ENCODE results near the gene SERINC5. TPM values are rescaled to one million over a fixed set of nuclear protein-coding genes. Genes with fewer than 3 reads are reported as not detected.

The SERINC5 gene
- total and polyA plus RNA-seq, 12 donors = 14.4 to 258 (median 88.0) TPM

DNA sequence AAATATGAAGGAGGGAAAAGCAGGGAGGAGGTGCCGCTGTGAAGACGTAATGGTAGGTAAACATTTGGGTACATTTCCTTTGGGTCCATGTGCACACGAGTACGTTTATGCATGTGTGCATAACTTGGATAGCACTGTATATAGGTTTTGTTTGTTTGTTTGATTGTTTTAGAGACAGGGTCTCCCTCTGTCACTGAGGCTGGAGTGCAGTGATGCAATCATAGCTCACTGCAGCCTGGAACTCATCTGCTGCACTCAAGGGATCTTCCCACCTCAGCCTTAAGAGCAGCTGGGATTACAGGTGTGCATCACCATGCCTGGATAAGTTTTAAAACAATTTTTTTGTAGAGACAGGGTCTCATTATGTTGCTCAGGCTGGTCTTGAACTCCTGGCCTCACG lies 126.7 kb downstream of the SERINC5 start:
- DNase-seq = no peak
- no peaks in the 10 kb centered on the region for H3K9me3 ChIP-seq (replicated peaks in 1 of 3)
- H3K27me3 ChIP-seq = no peaks in the 10 kb centered on the region
- TF ChIP-seq, protein P1, sequence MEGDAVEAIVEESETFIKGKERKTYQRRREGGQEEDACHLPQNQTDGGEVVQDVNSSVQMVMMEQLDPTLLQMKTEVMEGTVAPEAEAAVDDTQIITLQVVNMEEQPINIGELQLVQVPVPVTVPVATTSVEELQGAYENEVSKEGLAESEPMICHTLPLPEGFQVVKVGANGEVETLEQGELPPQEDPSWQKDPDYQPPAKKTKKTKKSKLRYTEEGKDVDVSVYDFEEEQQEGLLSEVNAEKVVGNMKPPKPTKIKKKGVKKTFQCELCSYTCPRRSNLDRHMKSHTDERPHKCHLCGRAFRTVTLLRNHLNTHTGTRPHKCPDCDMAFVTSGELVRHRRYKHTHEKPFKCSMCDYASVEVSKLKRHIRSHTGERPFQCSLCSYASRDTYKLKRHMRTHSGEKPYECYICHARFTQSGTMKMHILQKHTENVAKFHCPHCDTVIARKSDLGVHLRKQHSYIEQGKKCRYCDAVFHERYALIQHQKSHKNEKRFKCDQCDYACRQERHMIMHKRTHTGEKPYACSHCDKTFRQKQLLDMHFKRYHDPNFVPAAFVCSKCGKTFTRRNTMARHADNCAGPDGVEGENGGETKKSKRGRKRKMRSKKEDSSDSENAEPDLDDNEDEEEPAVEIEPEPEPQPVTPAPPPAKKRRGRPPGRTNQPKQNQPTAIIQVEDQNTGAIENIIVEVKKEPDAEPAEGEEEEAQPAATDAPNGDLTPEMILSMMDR (IDR thresholded peaks at IDR 0.05) = no peak
- no peak for TF ChIP-seq POLR2A (IDR thresholded peaks at IDR 0.05)
- intact Hi-C loops (cut with DNase I) = no loop called here
- H3K4me3 ChIP-seq = no peak overlapping the region
- H3K4me1 ChIP-seq (replicated peaks in 1 of 2) = peaks cover 0 to 11% of the 10 kb centered on the region in 2 donors
- no peak overlapping the region for H3K27ac ChIP-seq
- 89 to 95% (median 92%) methylated on average over 5 of the region's 5 CpGs for WGBS, 4 donors
- H3K36me3 ChIP-seq (replicated peaks in 1 of 2) = no peaks in the 10 kb centered on the region

GRCh38 chr5:80128141-80128540 lies 127.7 kb downstream of the SERINC5 start:
- TF ChIP-seq, protein P1 (IDR thresholded peaks at IDR 0.05) = no peak
- no peak for TF ChIP-seq POLR2A (IDR thresholded peaks at IDR 0.05)
- intact Hi-C loops (cut with DNase I) = no loop called here

DNA sequence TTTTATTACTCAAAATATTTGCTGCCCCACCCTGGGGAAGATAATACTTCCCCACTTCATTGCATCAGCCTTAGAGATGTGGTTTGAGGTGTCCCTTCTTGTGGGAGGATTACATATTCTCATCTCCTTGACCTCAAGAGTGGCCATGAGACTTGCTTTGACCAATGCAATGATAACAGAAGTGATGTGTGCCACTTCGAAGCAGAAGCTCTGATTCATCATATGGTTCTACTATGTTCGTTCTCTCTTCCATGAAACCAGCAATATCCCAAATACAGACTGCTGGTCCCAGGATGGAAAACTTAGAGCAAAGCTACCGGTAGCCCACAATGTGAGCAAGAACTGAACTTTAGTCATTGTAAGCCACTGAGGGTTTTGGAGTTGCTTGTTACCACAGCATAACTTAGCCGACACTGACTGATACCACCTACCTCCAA lies 128.7 kb downstream of the SERINC5 start:
- Histone ChIP-seq H3K27ac (peak overlapping the region in 1 of 5 donors; percentile 70), H3K4me3 (no peak overlapping the region), H3K4me1 (replicated peaks in 1 of 2) (peaks cover 0 to 11% of the 10 kb centered on the region in 2 donors), H3K36me3 (replicated peaks in 1 of 2) (no peaks in the 10 kb centered on the region), H3K9me3 (replicated peaks in 1 of 3) (no peaks in the 10 kb centered on the region), H3K27me3 (no peaks in the 10 kb centered on the region)
- intact Hi-C loops (cut with DNase I) = no loop called here
- TF ChIP-seq, protein P1 (IDR thresholded peaks at IDR 0.05) = no peak
- no peak for TF ChIP-seq POLR2A (IDR thresholded peaks at IDR 0.05)
- DNase-seq = no peak
- WGBS, 4 donors = 59 to 71% (median 68%) methylated on average over 4 of the region's 4 CpGs

More at GRCh38 chr5:80128141-80128540, 127.7 kb downstream of the SERINC5 start:
- Histone ChIP-seq H3K4me3 (no peak overlapping the region), H3K27ac (no peak overlapping the region), H3K4me1 (replicated peaks in 1 of 2) (peaks cover 0 to 11% of the 10 kb centered on the region in 2 donors), H3K9me3 (replicated peaks in 1 of 3) (no peaks in the 10 kb centered on the region), H3K36me3 (replicated peaks in 1 of 2) (no peaks in the 10 kb centered on the region), H3K27me3 (no peaks in the 10 kb centered on the region)
- DNase-seq = peak in 1 of 7 donors; percentile 45
- WGBS, 4 donors = 43 to 45% (median 44%) methylated on average over 2 of the region's 2 CpGs

GRCh38 chr5:80125962-80126480 lies 129.8 kb downstream of the SERINC5 start:
- TF ChIP-seq, protein P1 (IDR thresholded peaks at IDR 0.05) = peak in 4 of 6 experiments; percentile 19 to 34 (median 24)
- TF ChIP-seq POLR2A (IDR thresholded peaks at IDR 0.05) = no peak
- peaks cover 0 to 11% of the 10 kb centered on the region in 2 donors for H3K4me1 ChIP-seq (replicated peaks in 1 of 2)
- WGBS, 4 donors = 43 to 61% (median 54%) methylated on average over 4 of the region's 4 CpGs
- peak overlapping the region in 3 of 5 donors; percentile 7 to 70 (median 36) for H3K27ac ChIP-seq
- intact Hi-C loops (cut with DNase I) = no loop called here
- H3K27me3 ChIP-seq = no peaks in the 10 kb centered on the region
- DNase-seq = no peak
- H3K36me3 ChIP-seq (replicated peaks in 1 of 2) = no peaks in the 10 kb centered on the region
- no peaks in the 10 kb centered on the region for H3K9me3 ChIP-seq (replicated peaks in 1 of 3)
- H3K4me3 ChIP-seq = no peak overlapping the region

Data from adrenal gland (tissue), 12 donors.